Right renal pelvis (tissue), 4 donors: ENCODE results near the gene BTK. TPM values are rescaled to one million over a fixed set of nuclear protein-coding genes. Genes with fewer than 3 reads are reported as not detected.

Experiments
- DNase-seq, 4 donors: peaks; one replicate each; pipeline ENCODE4 v3.0.0-alpha.2; 2013; ENCODE audit warnings: low read depth in 4 of 4, low spot score in 3 of 4, missing footprints in 1 of 4
- polyA plus RNA-seq, 4 donors: library from polyadenylated mRNA; unstranded; fragments of 120-200 nt; gene quantifications; one replicate each; pipeline ENCODE4 v1.2.1, GENCODE V29; 2013; ENCODE audit not compliant: insufficient read length in 4 of 4

Gene BTK
- 1 to 10 TPM; 1.4 to 3.9 (median 2.1) TPM for polyA plus RNA-seq

DNA sequence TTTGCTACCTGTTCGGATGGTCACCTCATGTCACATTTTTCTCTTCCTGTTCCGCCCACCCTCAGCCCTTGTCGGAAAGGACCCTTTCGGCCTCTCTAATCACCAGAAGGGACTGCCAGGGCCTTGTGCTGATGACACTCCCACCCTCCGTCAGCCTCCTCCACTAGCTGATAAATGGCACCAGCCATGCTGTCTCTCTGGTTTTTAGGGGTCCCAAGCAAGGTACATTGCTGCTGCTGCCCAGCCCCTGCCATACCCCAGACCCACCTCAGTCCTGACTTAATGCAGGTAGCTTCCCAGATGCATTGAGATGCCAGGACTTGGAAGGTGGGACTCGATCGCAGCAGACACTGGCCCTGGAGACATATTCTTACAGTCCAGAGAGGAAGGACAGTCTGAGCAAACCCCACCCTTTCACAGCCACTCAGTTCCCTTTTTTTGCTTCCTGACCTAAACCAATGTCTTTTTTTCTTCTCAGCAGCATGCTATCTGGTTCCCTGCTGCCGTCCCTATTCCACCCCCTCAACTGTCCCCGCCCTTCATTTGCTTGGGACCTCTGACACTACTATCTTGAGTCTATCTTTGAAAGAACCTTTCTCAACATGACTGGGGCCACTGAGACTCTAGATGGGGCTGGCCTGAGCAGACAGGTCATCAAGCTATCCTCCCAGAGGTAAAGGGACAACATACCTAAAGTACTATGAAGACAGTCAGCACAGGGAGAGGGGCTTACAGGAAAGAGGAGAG lies at the start of gene BTK:
BTK (minus strand) TSS at position 397 of the 747 bp plus-strand sequence. CDS start 10,907 bp downstream, outside the sequence.
- DNase-seq, result no peak

DNA sequence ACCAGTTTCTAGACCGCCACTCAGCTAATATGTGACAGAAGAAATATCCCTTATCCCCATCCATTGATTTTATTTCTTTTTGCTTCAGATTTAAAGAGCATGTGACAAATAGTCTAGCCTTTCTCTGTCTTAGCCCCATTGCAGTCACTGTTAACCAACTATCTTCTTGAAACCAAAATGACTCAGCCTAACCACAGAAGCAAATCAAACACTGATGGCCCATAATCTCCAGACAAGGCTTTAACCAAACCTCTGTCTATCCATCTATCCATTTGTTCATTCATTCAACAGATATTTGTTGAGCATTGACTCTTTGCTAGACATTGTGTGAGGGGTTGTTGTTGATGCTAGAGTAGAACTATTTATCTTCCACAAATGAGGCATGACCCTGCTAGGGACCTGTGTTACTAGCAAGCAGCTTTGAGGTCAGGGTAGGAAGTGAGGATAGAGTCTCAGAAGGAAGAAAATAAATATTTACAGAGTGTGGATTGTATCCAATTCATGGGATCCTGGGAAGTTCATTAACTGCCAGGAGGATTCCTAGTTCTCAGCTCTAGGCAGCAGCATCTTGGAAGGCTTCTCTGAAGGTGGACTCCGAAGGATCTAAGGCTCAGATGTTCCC lies 44.6 kb upstream of the BTK start:
- no peak for DNase-seq

DNA sequence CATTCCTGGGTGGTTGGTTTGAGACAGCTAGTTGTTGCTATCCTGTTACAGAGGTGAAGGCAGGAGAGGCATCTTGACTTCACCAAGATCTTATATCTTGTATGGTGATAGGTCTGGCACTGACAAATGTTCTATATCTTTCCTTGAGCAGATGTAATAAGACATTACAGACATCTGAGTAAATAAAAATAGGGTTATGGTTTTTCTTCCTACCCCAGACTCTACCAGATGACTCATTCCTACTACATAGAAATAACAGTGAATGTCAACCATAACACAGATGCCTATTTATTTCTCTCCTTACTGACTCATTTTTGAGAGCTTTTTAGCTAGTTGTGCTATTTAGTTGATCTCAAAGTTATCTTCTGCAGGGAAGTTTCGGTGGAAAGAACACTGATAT lies 43.9 kb upstream of the BTK start:
- DNase-seq, result no peak

DNA sequence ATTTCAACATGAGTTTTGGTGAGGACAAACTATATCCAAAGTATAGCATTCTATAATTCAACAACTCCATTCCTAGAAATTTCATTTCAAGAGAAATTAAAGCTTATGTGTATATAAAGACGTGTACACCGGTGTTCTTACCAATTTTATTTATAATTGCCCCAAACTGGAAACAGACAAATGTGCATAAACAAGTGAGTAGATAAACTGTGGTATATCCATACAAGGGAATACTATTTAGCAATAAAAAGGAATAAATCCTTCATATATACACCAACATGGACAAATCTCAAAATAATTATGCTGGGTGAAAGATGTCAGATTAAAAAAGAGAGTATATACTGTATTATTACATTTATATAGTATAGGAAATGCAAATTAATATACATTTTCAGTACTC lies 42.0 kb upstream of the BTK start:
- no peak for DNase-seq

DNA sequence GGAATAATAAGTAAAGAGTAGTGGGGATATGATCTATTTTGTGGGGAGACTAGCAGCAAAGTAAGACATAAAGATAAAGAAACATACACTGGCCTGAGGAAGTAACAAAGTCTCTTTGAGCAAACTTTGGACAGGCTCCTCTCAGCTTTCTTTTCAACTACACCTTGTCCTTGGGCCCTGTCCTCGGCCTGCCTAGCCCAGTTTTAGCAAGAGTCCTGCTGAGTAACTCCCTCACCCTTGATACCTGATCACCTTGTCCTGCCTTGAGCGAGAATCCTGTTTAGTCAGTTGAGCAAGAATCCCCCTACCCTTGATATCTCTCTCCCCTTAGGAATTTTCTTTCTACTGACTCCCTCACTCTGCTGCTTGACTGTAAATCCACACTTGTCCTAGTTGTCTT lies 33.5 kb upstream of the BTK start:
- no peak for DNase-seq

DNA sequence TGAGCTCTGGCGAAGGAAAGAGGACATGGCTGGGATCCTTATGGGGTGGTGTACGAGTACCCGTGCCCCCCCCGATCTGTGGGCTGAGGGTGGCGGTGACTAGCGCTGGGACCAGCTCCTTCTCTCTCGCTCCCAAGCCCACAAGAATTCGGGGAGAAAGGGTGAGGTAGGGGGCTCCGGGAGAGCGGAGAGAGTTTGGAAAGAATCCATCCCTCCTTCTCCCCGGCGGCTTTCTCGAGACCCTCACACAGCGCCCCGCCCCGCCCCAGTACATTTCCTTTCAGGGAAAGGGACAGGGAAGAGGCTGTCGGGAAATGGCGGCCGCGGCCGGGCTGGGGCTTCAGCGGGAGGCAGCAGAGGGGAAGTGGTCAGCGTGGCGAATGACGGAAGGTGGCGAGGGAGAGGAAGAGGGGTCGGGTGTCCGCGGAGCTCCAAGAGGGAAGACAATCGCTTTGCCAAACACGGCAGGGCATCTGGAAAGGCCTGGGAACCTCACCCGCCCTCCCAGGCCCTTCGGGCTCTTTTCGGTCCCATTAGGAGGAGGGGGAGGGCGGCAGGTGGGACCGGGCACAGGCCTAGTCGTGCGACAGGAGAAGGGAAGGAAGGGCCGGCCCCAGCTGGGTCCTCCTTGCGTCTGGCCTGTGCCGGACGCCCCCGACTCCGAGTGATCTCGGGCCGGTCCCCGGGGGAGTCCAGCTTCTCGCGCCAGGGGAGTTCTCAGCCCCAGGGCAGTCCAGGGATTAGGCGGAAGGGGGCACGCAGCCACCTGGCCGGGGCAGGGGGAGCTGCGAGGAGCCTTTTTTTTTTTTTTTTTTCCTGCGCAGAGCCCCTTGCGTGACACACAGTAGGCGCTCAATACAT lies 32.2 kb upstream of the BTK start:
- no peak for DNase-seq

DNA sequence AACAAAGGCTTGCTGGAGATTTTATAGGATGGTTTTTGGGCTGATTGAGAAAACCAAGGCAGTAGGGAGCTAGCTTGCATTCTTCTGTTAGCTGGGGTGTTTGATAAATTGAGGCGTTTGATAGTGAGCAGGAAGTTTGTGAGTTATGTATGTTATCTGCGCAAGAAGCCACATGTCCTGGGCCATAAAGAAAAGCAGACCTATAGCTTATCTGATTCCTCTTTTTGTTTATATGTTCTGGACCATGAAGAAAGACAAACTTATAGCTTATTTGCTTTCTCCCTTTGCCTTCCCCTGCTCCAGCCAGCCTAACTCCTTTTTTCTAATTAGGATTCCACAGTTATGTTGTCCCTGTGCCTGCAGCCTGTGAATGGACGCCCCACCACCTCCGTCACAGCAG lies 31.2 kb upstream of the BTK start:
- DNase-seq, result no peak

DNA sequence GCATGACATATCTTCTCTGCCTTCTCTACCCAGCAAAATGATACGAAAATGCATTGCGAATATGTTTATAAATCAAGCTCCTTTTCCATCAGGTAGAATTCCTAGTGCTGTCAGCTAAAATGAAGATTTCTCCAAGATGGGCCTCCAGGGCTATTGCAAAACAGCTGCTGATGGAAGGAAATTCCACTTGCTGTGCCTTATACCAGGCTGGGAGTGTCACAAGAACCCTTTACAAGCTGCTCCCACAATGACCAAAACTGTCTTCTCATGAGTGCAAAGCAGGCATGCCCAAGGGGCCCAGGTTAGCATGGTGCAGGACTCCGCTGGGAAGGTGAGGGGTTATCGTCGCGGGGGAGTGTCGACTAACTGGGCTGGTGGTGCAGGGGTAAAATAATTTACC lies 30.7 kb upstream of the BTK start:
- DNase-seq, result no peak

DNA sequence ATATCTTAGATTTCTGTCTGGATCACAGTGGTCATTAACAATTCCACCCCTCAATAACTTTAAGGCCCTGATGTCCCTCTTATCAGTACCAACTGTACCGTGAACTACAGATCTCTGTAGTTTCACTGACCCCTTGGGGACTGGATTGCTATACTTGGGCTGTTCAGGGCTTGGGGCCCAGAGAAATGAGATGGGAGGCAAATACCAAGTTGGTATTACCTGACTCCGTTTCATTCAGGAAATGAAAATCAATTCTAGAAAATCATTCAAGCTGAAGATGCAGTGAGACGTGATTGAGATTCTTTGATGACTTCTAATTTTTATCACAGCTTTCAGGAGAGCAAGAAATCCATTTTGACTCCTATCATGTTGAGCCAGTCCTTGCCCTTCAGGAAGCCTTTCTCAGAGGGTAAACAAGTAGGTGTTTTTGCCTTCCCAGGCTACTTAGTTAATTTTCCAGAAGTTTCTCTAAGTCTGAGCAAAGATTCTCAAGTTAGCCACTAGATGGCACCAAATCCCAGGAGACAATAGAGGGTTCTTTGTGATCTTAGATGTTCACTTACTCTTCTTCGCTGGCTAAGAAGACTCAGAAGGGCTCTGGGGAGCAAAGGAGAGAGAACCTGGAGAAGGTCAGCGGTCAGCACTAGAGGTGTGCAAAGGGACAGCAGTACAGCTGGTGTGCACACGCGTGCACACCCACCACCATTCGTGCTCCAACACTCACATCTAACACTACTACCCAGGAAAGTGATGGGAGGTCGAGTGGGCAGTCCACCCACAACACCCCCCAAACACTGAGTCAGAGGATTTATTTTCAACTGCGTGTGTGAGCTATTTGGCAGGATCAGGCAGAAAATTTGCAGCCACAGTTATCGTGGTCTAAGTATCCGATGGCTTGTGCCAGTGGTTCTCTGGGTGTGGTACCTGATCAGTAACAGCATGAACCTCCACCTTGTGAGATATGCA lies 29.5 kb upstream of the BTK start:
- peak in 1 of 4 donors; percentile 44 for DNase-seq

DNA sequence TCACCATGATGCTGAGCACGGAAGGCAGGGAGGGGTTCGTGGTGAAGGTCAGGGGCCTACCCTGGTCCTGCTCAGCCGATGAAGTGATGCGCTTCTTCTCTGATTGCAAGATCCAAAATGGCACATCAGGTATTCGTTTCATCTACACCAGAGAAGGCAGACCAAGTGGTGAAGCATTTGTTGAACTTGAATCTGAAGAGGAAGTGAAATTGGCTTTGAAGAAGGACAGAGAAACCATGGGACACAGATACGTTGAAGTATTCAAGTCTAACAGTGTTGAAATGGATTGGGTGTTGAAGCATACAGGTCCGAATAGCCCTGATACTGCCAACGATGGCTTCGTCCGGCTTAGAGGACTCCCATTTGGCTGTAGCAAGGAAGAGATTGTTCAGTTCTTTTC lies 26.0 kb upstream of the BTK start:
- no peak for DNase-seq

DNA sequence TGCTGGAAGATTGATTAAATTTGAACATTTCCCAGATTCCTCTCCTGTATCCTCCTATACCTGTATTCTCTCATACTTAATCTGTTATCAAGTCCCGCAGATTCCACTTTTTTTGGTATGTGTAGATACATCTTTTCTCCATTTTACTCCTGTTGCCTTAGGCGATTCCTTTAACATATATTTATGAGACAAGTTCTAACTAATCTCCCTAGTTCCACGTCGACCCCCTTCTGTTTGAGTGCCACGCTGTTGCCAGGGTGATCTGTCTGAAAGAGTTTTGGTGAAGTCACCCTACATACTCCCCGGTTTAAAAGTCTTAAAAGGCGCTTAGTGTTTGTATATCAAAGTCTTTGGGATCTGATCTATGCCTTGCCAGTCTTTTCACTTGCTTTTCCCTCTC lies 24.5 kb upstream of the BTK start:
- DNase-seq, result no peak

DNA sequence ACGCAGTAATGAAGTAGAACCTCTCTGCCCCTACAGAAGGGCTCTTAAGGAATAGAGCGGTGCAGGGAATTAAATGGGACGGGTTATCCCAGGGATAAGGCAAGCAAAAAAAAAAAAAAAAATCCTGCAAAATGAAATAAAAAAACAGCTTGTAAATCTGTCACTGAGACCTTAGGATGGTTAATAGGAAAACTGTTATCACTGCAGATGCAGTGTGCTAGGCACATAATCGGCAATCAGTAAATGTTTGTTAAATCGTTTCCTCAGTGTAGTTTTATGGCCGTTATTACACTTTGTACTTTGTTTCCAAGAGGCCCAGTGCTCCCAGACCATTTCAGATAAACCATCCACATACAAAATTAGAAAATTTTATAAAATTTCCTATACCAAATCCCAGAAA lies 23.1 kb upstream of the BTK start:
- no peak for DNase-seq

DNA sequence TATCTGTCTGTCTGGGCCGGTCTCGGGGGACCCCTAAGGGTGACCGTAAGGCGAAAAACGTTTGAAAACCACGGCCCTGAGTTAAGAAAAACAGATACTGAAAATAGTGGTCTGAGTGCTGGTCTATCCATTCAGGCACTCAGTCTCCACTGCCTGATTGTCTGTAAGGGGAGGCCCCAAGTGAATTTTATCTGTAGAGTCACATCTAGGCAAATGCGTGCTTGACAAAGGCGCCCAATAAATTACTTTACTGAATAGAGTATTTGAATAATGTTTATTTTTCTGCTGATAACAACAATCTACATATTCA lies 22.5 kb upstream of the BTK start:
- DNase-seq, result no peak

DNA sequence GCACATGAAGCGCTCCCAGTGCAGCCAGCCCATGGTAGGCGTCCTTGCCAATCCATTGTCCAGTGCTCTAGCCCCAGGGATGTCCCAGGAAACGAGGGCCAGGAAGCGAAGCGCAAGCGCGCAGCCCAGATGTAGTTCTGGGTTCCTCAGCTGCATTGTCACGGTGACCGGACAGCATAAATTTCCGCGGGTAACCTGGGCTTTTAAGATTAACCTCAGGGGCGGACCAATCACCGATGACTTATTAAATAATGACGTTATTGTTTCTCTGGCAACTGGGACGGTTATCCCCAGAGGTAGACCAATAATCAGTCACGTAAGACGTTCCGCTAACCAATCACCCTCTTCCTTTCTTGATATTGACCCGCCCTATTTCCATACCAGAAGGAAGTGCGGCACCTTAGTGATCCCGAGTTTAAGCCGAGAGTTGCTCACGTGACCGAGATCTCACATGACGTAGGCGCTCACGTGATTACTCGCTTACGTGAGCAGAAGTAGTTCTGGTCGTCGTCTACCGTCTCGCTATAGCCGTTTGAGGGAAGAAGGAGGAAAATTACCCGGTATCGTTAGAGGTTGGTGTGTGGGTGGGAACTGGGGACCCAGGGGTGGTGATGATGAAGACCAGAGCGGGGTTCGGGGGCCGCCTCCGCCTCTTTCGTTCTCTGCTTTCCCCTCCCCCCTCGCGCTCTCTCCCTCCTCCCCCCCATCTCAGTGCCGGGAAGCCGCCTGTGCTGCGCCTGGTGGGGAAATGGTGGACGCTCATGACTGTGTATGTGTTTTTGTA lies 21.9 kb upstream of the BTK start, which contains the start of the genes GLA and HNRNPH2:
GLA (minus strand) TSS at position 178 of the 784 bp plus-strand sequence; CDS start at position 156, 22 bp downstream.
HNRNPH2 (plus strand) TSS at position 475 of the 784 bp plus-strand sequence. CDS start 3,767 bp downstream, outside the sequence.
- peak; percentile 88 to 93 (median 90) for DNase-seq

DNA sequence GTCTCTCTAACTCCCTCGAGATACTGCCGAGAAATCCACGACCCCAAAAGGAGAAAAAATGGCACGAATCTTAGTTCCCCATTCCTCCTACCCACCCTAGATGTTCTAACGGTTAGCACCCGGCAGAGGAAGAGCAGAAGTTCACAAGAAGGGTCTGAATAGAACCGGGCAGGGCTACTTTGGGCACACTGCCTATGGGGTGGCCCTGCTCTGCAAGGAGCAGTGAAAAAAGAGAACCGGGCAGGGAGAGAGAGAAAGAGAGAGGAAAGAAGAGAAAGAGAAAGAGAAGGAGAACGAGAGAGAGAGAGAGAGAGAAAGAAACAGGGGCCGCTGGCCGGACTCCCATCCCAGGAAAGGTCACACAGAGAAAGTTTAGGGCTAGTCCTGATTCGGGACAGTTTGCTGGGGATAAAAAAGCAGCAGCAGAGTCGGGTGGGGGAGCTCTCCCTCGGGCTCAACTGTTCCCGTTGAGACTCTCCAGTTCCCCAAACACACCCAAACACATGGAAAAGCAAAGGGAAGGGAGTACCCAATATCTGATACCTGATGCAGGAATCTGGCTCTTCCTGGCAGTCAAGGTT lies 21.3 kb upstream of the BTK start:
- no peak for DNase-seq

DNA sequence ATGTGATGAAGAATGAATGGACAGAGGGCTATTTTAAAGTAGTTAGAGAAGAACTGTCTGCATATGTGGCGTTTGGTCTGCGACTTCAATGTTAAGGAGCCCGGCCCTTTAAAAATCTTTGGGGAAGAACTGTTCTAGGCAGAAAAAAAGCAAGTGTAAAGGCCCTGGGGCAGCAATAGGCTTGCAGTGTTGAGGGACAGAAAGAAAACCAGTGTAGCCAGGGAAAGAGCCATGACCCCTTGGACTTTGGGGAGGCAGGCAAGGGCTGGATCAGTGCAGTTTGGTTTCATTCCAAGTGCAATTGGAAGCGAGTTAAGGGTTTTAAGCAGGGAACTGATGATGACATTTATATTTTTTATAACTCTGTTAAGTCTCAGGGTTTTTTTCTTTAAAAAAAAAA lies 13.8 kb upstream of the BTK start:
- DNase-seq, result no peak

DNA sequence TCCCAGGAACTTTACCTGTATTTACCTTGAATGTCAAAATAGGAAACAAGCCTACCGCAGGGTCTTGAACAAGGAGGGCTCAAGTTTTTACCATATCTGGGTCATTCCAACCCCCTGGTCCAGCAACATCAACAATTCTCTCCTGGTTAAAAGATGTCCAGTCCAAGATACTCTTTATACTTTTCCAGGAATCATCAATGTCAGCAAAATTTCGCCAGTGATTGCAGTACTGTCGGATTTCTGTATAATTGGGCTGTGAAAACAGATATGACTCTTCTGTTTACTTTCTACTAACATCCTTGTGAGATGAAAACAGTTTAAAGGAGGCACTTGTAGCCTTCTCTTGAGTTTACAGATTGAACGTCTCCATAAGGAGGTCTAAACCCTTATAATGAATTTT lies 12.7 kb upstream of the BTK start:
- no peak for DNase-seq

DNA sequence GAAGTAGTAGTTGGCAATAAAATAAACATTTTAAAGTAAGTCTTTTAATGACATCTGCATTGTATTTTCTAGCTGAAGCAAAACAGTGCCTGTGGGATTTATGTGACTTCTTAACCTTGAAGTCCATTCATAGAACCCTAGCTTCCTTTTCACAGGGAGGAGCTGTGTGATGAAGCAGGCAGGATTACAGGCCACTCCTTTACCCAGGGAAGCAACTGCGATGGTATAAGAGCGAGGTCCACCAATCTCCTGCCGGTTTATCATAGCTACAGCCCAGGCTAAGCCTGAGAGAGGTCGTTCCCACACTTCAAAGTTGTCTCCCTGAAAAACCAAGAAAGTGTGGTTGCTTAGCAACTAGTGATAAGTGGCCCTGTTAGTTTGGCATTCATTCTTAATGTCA lies 11.8 kb upstream of the BTK start:
- no peak for DNase-seq

DNA sequence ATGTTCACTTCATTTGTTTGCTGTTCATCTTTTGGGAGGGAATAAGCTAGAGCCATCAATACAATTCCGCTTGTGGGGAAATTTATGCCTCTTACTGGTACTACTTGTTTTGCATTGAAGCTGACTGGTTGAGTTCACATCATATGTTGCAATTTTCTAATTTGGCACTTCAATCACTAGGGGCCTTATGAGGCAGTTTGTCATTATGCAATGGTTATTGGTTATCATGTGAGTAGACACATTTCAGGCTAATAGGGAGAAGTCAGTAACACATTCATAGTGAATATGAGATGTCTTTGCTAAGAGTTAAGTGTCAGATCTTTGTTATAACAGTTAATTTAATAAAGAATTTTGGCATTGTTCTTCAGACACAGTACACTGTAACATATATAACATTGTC lies 9.8 kb upstream of the BTK start:
- DNase-seq, result no peak
